ENCODE measurements around the gene CA7. TPM values are rescaled to one million over a fixed set of nuclear protein-coding genes. Genes with fewer than 3 reads are reported as not detected.
A peak's percentile ranks its signal among the peaks of the same experiment; 100 is the strongest.

Gene CA7
- total RNA-seq, 2 donors from 2014 or later: not detected

DNA sequence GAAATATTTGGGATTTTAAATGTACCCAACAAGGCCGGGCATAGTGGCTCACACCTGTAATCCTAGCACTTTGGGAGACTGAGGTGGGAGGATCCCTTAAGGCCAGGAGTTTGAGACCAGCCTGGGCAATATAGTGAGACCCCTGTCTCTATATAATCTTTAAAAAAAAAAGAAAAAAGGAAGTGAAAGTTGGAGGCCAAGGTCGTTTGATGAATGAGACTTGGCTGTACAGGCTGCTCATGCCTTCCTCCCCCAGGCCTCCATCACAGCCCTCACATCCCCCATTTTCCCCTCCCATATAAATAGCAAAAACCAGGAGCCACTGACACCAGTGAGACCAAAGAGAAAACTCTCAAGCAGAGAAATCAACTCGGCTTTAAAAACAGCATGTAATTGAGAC, 3.3 kb upstream of the CA7 start:
- intact Hi-C loops (cut with DNase I): no loop called here
- TF ChIP-seq POLR2A (IDR thresholded peaks at IDR 0.05): no peak
- TF ChIP-seq, protein P1, sequence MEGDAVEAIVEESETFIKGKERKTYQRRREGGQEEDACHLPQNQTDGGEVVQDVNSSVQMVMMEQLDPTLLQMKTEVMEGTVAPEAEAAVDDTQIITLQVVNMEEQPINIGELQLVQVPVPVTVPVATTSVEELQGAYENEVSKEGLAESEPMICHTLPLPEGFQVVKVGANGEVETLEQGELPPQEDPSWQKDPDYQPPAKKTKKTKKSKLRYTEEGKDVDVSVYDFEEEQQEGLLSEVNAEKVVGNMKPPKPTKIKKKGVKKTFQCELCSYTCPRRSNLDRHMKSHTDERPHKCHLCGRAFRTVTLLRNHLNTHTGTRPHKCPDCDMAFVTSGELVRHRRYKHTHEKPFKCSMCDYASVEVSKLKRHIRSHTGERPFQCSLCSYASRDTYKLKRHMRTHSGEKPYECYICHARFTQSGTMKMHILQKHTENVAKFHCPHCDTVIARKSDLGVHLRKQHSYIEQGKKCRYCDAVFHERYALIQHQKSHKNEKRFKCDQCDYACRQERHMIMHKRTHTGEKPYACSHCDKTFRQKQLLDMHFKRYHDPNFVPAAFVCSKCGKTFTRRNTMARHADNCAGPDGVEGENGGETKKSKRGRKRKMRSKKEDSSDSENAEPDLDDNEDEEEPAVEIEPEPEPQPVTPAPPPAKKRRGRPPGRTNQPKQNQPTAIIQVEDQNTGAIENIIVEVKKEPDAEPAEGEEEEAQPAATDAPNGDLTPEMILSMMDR (IDR thresholded peaks at IDR 0.05): no peak
- Histone ChIP-seq H3K36me3 (replicated peaks in 1 of 2; ENCODE audit: insufficient read depth in 1 of 2, low read depth in 2 of 2) (no peaks in the 10 kb centered on the region), H3K9me3 (no peaks in the 10 kb centered on the region), H3K27me3 (peaks cover 0 to 15% of the 10 kb centered on the region in 2 donors), H3K27ac (no peak overlapping the region), H3K4me3 (no peak overlapping the region), H3K4me1 (peaks cover 15% of the 10 kb centered on the region)
- ATAC-seq: no peak
- no peak for DNase-seq
- 46 to 53% methylated on average over 3 of the region's 3 CpGs for WGBS, 2 donors

DNA sequence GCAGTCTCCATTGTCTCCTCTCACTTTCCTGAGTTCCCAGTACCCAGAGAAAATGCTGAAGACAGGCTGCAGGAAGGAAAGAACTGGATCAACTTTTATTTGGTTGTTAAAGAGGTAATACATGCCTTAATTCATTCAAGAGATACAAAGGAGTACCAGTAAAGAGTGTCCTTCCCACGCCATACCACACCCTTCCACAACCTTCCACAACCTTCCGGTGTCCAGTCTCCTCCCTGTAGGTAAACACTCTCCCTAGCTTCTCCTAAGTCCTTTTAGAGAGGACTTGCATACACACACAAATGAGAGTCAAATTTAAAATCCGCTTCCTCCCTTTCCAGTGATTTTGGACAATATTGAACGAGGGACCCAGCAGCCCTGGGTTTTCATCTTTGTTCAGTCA, 2.8 kb upstream of the CA7 start:
- no peak for TF ChIP-seq POLR2A (IDR thresholded peaks at IDR 0.05)
- no peaks in the 10 kb centered on the region for H3K36me3 ChIP-seq (replicated peaks in 1 of 2; ENCODE audit: insufficient read depth in 1 of 2, low read depth in 2 of 2)
- WGBS, 2 donors: 90 to 93% methylated on average over 4 of the region's 4 CpGs
- no peak overlapping the region for H3K4me3 ChIP-seq
- DNase-seq: no peak
- no peaks in the 10 kb centered on the region for H3K9me3 ChIP-seq
- H3K4me1 ChIP-seq: peaks cover 15% of the 10 kb centered on the region
- peaks cover 0 to 15% of the 10 kb centered on the region in 2 donors for H3K27me3 ChIP-seq
- intact Hi-C loops (cut with DNase I): no loop called here
- H3K27ac ChIP-seq: no peak overlapping the region
- no peak for ATAC-seq

DNA sequence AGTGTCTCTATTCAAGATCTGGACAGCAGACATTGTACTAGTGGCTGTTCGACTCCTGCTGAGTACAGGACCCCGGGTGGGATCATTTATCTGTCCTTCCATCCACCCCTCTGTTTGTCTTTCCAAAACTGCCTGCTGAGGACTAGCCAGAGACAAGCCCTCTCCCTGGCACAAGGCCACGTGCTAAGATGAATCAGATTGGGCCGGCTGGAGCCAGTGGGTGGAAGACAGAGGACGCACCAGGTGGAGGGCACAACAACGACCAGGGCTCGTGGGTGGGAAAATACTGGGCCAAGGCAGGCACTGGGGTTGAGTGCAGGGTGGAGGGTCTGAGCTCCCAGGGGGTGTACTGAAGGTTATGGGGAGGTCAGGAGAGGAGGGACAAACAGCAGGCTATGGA, 1.4 kb upstream of the CA7 start:
- intact Hi-C loops (cut with DNase I): no loop called here
- H3K4me1 ChIP-seq: peaks cover 15% of the 10 kb centered on the region
- H3K27me3 ChIP-seq: peaks cover 0 to 15% of the 10 kb centered on the region in 2 donors
- no peak for DNase-seq
- H3K9me3 ChIP-seq: no peaks in the 10 kb centered on the region
- no peaks in the 10 kb centered on the region for H3K36me3 ChIP-seq (replicated peaks in 1 of 2; ENCODE audit: insufficient read depth in 1 of 2, low read depth in 2 of 2)
- H3K4me3 ChIP-seq: no peak overlapping the region
- no peak for ATAC-seq
- no peak for TF ChIP-seq POLR2A (IDR thresholded peaks at IDR 0.05)
- TF ChIP-seq, protein P1 (IDR thresholded peaks at IDR 0.05): no peak
- 66 to 72% methylated on average over 7 of the region's 7 CpGs for WGBS, 2 donors
- no peak overlapping the region for H3K27ac ChIP-seq

DNA sequence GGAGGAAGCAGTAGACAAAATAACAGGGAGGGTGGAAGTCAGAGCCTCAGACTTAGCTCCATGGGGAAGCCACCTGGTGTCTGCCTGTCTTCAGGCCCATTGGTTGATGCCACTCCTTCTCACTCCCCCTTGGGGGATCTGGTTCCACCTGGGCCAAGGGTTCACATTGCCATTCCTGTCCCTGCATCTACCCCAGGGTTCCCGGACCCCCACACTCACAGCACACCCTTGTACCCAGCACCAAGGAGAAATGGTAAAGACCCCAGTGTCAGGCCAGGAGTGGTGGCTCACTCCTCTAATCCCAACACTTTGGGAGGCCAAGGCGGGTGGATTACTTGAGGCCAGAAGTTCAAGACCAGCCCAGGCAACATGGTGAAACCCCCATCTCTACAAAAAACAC, 1.0 kb upstream of the CA7 start:
- ATAC-seq (no peak), DNase-seq (no peak)
- Histone ChIP-seq H3K36me3 (replicated peaks in 1 of 2; ENCODE audit: insufficient read depth in 1 of 2, low read depth in 2 of 2) (no peaks in the 10 kb centered on the region), H3K4me3 (no peak overlapping the region), H3K9me3 (no peaks in the 10 kb centered on the region), H3K27me3 (peaks cover 0 to 15% of the 10 kb centered on the region in 2 donors), H3K27ac (no peak overlapping the region), H3K4me1 (peaks cover 15% of the 10 kb centered on the region)
- 91 to 92% methylated on average over 2 of the region's 2 CpGs for WGBS, 2 donors
- intact Hi-C loops (cut with DNase I): no loop called here
- no peak for TF ChIP-seq POLR2A (IDR thresholded peaks at IDR 0.05)
- TF ChIP-seq, protein P1 (IDR thresholded peaks at IDR 0.05): no peak

DNA sequence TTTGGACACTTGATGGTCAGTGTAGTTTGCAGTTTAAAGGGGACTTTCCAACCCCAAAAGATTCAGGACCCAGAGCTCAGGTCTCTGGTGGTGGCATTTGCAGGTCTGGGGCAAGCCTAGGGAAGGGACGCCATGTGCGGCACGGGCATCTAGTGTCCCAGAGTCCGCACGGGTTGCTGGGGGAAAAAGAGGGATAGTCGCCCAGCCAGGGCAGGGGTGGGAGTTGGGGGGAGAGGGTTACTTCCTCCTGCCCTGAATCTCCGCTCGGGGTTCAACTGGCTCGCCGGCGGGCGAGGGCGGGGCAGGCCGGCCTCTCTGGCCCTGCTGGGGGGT, 239 bp upstream of the CA7 start:
- WGBS, 2 donors: 12 to 26% methylated on average over 5 to 6 of the region's 14 CpGs
- H3K27ac ChIP-seq: no peak overlapping the region
- no peaks in the 10 kb centered on the region for H3K36me3 ChIP-seq (replicated peaks in 1 of 2; ENCODE audit: insufficient read depth in 1 of 2, low read depth in 2 of 2)
- no peak for TF ChIP-seq POLR2A (IDR thresholded peaks at IDR 0.05)
- TF ChIP-seq, protein P1 (IDR thresholded peaks at IDR 0.05): no peak
- peaks cover 15% of the 10 kb centered on the region for H3K4me1 ChIP-seq
- ATAC-seq (peak; percentile 28), DNase-seq (no peak)
- intact Hi-C loops (cut with DNase I): no loop called here
- no peak overlapping the region for H3K4me3 ChIP-seq
- H3K9me3 ChIP-seq: no peaks in the 10 kb centered on the region
- peaks cover 0 to 15% of the 10 kb centered on the region in 2 donors for H3K27me3 ChIP-seq
